ENCODE data around the gene CTBS. TPM values are rescaled to one million over a fixed set of nuclear protein-coding genes. Genes with fewer than 3 reads are reported as not detected.

CTBS gene
- total and polyA plus RNA-seq, 2 experiments from 2014 or later = 4.3 to 5.1 TPM

- H3F3A ChIP-seq (replicated peaks; ENCODE audit: low read depth) = no peaks in the 10 kb centered on the region
- Mint-ChIP-seq H3K27ac (no peak overlapping the region), H3K4me3 (no peak overlapping the region; the same call in 2 of the 3 replicates), H3K27me3 (ENCODE audit: insufficient read depth, low read depth, poor library complexity) (peaks cover 12% of the 10 kb centered on the region), H3K36me3 (ENCODE audit: low read depth) (peaks cover 10% of the 10 kb centered on the region; the same call in 1 of the 3 replicates), H3K4me1 (peaks cover 16% of the 10 kb centered on the region), H3K9me3 (peaks cover 9% of the 10 kb centered on the region; the same call in 1 of the 3 replicates)
- no peak overlapping the region for H2AFZ ChIP-seq
- H3K27ac ChIP-seq (ENCODE audit: low read depth) = no peak overlapping the region
- no peaks in the 10 kb centered on the region; the same call in 1 of the 2 replicates for H3K9me2 ChIP-seq (ENCODE audit: insufficient read depth)
- no peak overlapping the region for H3K4me2 ChIP-seq
- no peak overlapping the region for H3K4me3 ChIP-seq
- peaks cover 10% of the 10 kb centered on the region; the same call in 1 of the 2 replicates for H4K20me1 ChIP-seq (replicated peaks; ENCODE audit: insufficient read depth)
- no peak for ATAC-seq
- no peak for DNase-seq (ENCODE audit: low spot score)
- H3K79me2 ChIP-seq (replicated peaks; ENCODE audit: insufficient read depth) = peaks cover 20% of the 10 kb centered on the region
- no peaks in the 10 kb centered on the region for H3K36me3 ChIP-seq (ENCODE audit: insufficient read depth)
- H3K4me1 ChIP-seq (ENCODE audit: insufficient read depth) = peaks cover 25% of the 10 kb centered on the region
- TF ChIP-seq EZH2 (IDR thresholded peaks at IDR 0.05; ENCODE audit: low read depth, unreplicated experiment) (no peak), REST (IDR thresholded peaks at IDR 0.05; ENCODE audit: unreplicated experiment) (no peak), ZNF462 (CRISPR knock-in tag; IDR thresholded peaks at IDR 0.05) (no peak), CTCF (conservative IDR thresholded peaks at IDR 0.05; ENCODE audit: low read depth in 2 of 2) (no peak), ZNF331 (CRISPR knock-in tag; IDR thresholded peaks at IDR 0.05; ENCODE audit: low read depth) (no peak), NANOG (IDR thresholded peaks at IDR 0.05; ENCODE audit: borderline replicate concordance) (no peak), ZNF114 (CRISPR knock-in tag; IDR thresholded peaks at IDR 0.05) (no peak), EZH2phosphoT487 (IDR thresholded peaks at IDR 0.05; ENCODE audit: unreplicated experiment) (no peak), STAT1 (IDR thresholded peaks at IDR 0.05; ENCODE audit: unreplicated experiment) (no peak), JUNB (IDR thresholded peaks at IDR 0.05; ENCODE audit: unreplicated experiment) (no peak), POLR2AphosphoS5 (IDR thresholded peaks at IDR 0.05; ENCODE audit: low read depth) (no peak), ETS1 (IDR thresholded peaks at IDR 0.05) (no peak), CREB1 (CRISPR knock-in tag; IDR thresholded peaks at IDR 0.05; ENCODE audit: low read depth) (no peak)
- H3K27me3 ChIP-seq (ENCODE audit: insufficient read depth) = peaks cover 12% of the 10 kb centered on the region
These were observed 65.7 kb downstream of the CTBS start for GRCh38 chr1:84508510-84508909.

Measured in GM23338 (cell line).